NCI-H345 (cell line): Measurements from ENCODE around the gene MRPL24.

Experiments used
- DNase-seq: peaks from one replicate; lab custom pipeline; 2025; lab: John Stamatoyannopoulos, UW

The MRPL24 gene

DNA sequence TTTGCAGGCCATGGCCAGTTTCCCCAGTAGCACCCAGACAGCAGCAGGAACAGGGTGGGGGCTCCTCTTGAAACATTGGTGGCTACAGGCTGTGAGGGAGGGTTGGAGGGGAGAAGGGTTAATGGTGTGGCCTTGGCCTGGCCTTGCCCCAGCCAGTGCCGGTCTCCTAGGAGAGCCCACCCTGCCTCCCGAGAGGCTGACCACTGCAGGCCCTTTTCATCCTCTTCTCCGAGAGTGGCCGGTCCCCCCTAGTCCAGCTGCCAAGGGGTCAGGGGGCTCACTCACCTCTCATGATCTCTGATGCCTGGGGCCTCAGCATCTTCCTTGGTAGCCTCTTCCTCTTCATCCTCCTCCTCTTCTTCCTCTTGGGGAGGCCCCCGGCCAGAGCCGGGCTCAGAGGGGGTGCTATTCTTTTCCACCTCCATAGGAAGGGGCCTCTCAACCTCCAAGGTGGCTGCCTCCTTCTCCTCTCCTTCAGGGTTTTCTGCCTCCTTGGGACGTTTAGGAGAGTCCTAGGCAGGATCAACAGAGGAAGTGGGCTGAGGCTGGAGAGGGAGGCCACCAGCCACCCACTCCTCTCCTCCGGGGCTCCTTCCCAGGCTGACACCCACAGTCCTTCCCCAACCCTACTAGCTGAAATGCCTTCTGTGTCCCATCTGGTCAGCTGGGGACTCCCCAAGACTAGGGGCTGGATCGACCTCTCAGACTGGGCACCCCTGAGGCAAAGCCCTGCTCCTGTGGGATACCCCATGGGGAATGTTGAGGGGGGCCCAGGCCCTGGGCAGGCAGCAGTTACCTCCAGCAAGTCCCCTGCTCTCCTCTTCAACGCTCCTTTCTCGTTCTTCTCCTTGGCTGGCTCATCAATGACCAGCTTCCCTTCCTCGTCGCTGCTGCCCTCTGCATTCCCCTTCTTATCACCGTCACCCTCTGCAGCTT is 2.7 kb upstream of the MRPL24 start:
- DNase-seq = no peak

DNA sequence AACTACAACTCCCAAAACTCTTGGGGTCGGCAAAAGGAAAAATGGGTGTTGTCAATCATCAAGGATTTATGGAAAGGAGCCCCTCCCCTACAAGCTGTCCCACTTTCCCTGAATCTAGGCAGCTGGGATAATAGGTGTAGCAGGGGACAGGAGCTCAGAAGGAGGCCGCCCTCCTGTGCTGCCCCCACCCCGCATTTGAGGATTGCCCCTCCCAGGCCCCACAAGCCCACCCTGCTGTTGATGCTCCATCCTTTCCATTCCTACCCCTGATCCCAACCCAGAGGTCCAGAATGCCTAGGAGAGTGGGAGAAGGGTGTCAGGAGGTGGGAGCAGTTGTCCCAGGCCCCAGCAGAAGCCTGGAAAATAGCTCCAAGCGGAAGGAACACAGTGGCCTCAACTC is 1.9 kb upstream of the MRPL24 start:
- no peak for DNase-seq

DNA sequence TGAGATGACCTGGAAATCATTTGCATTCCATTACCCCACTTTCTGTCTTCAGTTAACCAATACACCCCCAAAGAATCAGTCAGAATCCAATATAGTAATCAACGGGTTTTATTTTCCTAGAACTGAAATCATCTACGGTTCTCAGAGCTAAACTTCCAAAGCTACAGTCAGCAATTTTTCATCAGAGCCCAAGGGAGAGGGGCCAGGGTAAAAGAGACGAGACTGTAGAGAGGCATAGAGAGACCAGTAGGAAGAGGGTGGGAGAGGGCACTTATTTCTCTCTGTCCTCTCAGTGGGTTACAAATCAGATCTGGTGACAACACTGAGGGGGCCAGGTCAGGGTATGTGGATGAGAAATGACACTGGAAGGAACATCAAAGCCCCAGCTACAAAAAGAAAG is 1.1 kb upstream of the MRPL24 start:
- no peak for DNase-seq

DNA sequence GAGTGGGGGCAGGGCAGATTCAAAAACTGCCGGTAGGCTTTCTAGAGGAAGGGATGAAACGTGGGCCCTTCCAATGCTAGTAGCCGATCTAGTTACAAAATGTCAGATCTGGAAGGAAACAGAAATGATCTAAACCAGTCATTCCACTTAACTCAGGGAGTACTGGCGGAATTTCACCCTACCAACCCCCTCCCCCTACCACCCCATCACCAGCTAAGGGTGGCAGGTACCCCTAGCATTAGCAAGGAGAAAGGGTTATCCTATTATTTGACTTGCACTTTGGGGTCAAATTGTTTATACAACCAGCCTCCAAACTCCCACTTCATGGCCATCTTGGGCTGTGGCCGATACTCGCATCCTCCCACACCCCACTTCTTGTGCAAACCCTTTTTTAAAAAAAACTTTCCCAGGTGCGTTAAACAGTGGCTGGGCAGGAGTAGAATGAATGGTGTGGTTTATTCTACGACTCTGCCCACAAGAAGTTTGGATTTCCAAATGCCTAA is 644 bp upstream of the MRPL24 start:
- no peak for DNase-seq

DNA sequence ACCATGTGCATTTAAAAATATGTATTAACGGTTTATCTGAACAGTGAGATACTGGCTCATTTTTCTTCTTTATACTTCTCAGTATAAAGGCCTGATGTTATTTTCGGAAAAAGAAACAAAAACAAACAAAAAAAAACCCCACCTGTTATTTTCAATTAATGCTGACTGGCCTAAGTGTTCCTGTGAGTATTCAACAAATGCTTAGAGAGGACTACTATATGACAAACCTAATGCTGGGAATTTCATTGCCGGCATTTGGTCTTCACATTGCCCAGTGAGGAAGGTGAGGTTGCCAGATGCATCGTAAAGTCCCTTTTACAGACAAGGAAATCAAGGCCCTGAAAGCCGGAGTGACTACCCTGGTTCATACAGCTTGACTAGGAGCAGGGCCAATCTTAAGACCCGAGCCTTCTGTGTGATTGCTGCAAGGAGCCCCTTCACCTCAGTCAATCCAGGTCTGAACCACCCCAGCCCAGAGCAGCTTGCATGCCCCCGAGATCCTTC is 599 bp downstream of the MRPL24 start:
- no peak for DNase-seq

DNA sequence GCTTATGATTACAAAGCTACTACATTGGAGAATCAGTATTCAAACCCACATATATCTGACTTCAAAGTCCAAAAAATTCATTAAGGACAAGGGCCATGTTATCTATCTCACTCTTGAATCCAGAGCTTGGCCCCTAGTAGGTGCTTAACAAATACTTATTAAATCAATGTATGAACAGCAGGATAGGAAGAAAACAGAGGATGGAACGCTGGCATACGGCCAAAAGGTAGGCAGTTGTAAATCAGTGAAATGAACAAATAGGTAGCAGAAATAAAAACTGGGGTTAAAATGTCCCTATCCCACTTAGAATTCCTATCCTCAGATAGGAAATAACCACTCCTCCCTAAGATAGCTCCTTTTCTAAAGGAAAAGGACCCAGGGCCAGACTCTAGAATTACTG is 2.0 kb downstream of the MRPL24 start:
- DNase-seq = no peak

DNA sequence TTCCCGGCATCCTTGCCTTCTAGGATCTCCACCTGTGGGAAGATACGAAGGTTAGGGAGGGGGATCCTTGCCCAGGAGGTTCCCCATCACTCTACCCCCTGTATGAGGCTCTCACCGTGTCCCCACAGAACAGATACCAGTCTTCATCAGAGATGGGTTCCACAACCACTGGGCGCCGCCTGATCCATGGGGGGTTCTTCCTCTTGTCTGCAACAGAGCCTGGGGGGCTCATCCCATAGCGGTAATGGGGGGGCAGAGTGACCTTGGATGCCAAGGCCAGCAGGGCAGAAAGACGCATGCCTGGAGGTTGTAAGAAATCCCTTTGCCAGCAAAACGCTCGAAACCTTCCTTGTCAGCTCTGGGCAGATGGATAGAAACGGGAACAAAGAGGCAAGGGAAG is 2.5 kb downstream of the MRPL24 start:
- no peak for DNase-seq

DNA sequence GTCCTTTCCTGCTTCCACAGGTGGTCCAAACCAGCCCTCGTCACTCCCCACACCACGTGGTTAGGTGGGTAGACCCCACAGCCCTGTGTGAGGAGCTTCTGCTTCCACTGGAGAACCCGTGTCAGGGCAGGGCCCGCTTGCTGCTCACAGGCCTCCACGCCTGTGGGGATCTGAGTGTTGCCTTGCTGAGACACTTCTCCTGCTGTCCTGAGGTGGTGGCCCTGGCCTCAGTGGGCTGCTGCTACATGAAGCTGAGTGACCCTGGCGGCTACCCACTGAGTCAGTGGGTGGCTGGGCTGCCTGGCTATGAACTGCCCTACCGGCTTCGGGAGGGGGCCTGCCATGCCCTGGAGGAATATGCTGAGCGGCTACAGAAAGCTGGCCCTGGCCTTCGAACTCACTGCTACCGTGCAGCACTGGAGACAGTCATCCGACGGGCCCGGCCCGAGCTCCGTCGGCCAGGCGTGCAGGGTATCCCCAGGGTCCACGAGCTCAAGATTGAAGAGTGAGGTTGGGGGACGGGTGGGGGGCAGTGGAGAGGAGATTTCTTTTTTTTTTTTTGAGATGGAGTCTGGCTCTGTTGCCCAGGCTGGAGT is 6.8 kb downstream of the MRPL24 start:
- DNase-seq = no peak

DNA sequence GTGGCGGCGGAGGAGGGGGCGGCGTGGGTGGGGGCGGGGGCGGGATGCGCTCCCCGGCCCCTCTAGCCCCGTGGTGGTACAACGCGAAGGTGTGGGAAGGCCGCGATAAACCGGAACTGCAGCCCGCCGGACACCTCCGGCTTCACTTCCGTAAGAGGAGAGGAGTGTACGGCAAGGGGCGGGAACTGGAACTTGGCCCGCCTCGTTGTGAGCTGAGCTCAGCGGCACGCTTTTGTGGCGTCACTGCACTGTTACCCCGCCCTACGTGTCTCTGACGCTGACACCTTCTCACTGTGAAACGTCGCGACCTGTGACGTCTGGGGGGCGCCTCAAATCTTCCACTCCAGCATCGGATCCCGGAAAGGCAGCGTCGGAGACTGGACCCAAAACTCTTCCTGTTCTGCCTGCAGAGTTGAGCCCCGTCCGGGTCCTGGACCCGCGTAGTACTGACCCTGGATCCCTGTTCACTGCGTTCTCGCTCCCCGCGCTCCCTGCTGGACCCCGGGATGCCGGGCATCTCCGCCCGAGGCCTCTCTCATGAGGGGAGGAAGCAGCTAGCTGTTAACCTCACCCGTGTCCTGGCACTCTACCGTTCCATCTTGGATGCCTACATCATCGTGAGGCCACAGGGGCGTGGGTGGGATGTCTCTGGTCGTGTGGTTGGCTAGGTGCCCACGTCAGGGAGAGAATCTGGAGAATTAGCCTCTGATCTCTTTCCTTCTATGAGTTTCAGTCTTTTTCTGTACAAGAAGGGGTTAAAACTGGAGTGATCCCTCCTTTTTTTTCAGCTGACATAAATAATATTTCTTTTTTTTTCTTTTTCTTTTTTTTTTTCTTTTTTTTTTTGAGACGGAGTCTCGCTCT is 12.1 kb downstream of the MRPL24 start, which contains the start of gene ISG20L2:
ISG20L2 (minus strand) TSS at position 168 of the 864 bp plus-strand sequence. CDS start 1,114 bp downstream, outside the sequence.
- peak; percentile 98 for DNase-seq

DNA sequence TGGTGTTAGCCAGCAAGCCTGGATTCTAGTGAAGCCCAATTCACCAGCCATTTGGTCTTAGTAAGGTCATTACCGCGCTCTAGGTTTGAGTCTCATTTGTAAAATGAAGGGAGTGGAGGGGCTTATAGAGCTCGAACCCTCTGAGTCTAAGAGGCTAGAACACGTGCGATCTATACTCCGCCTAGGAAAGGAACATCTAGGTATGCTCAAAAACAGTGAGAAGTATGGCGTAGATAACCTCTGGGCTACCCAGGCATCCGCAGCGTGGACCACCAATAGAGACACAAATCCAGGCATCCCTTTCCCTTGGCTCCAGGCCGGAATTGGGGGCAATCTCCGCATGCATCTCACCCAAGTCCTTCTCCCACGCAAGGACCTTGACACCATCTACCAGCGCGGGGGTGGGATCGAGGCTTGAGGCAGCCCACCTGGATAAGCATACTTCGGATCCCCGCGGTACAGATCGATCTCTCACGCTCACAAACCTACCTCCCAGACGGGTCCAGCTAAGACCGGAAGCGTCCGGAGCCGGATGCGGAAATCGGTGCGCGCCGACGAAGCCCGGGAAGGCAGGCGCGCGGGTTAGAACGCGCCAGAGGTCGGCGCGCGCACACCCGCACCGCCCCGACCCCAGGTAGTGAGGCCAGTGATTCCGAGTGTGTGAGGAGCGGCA is 12.8 kb downstream of the MRPL24 start, which contains the start of gene METTL25B:
METTL25B (plus strand) TSS at position 544 of the 673 bp plus-strand sequence. CDS start 636 bp downstream, outside the sequence.
- peak; percentile 87 for DNase-seq

DNA sequence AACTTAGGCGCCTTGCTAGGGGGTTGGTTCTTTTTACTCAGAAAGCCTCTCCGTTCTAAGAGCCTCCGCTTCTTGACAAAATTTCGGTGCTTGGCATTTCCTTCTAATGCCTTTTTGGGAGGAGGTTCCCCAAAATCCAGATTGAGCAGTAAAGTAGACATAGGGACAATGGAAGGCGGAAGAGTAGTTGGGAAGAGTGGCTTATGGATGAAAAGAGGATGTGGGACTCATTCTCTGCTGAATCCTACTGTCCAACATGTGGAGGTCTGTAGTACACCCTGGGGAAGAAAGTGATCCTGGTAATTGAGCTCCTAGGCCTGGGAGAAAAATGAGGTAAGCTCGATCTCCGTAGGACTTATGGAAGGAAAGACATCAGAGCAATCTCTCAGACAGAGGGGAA is 13.4 kb downstream of the MRPL24 start:
- no peak for DNase-seq

DNA sequence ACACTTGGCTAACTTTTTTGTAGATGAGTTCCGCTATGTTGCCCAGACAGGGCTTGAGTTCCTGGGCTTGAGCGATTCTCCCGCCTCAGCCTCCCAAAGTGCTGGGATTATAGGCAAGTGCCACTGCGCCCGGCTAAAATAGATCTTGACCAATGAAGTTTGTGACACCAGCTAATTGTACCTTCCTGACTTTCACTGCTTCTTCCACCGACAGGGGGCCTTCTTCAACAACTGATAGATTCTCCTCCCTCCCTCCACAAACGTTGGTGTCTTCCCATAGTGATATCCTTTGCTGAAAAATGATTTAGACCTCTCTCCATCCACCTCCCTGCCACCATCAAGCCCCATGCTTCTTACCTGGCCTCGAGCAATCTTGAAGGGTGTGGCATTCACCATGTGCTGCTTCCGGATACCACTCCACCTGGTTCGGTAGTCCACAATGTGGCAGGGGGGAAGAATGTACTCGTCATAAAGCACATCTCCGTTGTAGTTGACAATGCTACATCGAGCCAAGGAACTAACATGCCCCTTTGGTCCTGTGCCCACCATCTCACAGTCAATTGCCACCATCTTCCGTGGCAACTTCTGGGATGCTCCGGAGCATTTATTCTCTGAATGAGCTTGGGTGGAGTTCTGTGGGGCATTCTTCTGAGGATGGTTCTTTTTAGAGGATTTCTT is 14.2 kb downstream of the MRPL24 start:
- no peak for DNase-seq

DNA sequence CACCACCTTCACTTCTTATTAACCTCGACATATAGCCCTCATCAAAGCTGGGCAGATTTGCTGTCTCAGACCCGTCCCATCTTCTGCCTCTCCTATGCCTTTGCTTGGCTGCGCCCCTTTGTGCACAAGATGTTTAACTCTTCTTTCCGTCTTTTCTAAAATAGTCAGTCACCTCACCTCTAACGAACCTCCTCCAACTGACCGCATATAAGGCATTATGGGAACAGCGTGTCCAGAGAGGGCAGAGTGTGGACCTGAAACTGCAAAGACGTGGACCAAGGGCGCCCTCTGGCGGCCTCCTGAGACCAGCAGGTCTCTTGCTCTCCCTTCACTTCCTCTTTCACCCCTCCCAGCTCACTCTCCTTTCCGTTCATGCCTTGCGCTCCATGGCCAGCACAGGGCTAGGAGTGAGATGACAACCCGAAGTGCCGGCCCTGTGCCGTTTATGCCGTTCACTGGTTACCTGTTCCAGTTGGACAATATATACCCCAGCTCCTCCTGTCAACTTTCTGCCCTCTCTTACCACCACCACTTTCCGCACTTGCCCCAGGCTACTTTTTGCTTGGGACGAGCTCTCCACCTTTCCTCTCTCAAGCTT is 15.1 kb downstream of the MRPL24 start:
- DNase-seq = peak; percentile 83

DNA sequence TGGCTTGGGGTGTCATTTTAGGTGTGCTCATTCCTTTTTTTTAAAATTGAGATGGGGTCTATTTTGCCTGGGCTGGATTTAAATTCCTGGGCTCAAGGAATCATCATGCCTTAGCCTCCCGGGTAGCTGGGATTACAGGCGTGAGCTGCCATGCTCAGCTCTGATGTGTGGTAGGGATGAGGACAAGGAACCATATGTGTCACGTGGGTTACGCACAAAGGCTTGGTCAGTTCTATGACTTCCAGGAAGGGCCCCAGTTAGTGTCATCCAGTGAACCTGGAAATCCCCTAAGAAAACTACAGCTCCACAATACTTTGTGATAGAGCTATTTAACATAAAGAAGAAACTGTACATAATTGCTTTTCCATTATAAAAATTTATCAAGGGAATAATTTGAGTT is 19.4 kb downstream of the MRPL24 start:
- DNase-seq = no peak

DNA sequence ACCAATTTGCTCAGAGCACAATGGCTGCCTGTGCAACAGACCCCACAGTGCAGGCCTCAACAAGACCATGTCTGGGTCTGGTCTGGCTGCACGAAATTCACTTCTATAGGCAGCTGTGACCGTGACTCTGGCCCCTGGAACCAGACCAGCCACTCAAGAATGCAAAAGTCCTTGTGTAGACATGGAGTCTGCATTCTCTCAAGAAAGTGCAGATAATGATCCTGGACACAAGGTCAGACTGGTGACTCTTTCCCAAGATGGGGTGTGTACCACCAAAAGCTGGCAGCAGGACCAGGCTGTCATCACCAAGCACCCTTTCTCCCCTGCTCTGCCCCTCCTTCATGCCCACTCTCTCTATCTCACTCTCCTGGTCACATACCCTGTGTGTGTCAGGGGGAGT is 19.8 kb downstream of the MRPL24 start:
- DNase-seq = no peak

DNA sequence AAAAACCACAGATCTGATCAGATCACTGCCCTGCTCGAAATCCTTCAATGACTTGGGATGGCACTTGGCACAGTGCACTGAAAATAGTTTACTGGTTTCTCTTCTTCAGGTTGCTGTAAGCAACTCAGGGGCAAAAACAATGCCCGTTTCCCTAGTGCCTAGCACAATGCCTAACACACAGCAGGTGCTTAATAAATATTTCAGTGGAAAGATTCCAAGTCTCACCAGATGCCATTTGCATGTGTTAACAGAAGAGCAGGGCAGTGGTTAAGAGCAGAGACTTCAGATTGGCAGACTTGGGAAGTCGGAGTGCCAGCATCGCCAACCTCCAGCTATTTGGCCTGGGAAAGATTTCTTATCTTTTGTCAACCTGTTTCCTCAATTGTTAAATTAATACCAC is 23.5 kb downstream of the MRPL24 start:
- DNase-seq = no peak

DNA sequence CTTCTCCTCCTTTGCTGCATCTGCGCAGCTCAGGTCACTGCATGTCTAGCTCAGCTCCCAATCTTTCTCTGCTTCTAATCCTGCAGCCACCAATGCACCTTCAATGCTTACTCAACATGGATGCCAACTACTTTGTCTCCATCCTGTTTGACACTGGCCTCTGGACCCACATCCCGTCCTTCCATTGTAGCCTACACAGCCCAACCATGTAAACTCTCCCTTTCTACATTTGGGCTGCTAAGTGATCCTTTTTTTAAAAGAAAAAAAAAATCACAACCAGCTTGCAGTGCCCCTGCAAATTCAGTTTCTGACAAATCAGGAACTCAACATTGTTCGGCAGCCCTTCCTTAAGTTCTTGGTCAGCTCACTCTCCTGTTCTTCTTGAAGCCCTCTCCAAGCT is 26.1 kb downstream of the MRPL24 start:
- no peak for DNase-seq

DNA sequence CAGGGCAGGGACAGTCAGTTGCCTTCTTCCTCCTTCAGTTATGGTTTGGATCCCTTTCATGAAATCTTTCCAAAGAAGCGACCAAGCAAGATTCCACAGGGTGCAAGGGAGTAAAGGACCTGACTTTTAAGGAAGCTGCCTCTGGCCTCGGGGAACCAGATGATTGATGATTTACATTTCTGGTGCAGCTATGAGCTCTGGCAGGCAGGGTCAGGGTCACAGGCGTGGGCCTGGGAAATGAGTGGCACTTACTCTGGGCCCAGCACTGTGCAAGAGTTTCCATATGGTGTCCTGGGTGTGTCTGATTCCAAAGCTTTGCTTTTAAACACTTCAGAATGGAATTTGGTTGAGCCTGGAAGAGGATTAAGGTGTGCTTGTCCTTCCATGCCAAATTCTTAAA is 28.3 kb downstream of the MRPL24 start:
- DNase-seq = no peak

DNA sequence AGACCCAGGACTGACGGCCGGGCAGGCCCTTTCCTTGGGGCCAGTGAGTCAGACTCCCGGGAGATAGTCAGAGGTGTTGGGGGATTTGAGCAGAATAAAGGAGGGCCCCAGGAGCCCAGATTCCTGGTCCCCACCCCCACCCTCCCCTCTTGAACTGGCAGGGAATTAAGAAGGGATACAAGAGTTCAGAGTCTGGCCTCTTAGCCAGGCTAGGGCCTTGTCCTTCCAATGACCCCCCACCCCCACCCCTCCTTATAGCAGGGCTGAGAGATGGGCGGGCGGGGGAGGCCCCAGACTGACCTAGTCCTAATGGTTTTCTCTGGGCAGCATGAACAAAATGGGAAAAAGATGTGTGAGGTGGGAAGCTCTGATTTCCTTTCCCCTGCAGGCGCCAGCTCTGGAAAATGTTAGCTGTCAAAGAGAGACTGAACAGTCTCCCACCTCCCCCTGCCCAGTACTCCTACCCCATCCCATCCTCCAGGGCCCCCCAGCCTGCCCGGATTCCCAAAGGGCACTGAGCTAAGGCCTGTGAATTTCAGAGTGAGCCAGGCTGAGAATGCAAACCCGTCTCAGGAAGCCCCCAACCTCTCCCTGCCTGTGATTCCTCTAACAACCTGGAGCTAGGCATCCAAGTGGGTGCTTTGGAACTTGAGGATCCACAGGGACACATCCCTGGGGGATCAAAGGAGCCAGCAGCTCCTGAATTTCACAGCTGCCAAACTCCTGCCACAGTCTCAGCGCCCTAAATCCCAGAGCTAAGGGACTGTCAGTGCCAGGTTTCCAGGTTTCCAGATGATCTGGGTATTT is 29.7 kb downstream of the MRPL24 start:
- no peak for DNase-seq
